ENCODE results near the gene NSUN4.

GRCh38 chr1:46370214-46370633 lies 29.6 kb downstream of the NSUN4 start:
- TF ChIP-seq EZH2 (IDR thresholded peaks at IDR 0.05; ENCODE audit: low read length, missing control alignments), result no peak
- TF ChIP-seq, protein P1, sequence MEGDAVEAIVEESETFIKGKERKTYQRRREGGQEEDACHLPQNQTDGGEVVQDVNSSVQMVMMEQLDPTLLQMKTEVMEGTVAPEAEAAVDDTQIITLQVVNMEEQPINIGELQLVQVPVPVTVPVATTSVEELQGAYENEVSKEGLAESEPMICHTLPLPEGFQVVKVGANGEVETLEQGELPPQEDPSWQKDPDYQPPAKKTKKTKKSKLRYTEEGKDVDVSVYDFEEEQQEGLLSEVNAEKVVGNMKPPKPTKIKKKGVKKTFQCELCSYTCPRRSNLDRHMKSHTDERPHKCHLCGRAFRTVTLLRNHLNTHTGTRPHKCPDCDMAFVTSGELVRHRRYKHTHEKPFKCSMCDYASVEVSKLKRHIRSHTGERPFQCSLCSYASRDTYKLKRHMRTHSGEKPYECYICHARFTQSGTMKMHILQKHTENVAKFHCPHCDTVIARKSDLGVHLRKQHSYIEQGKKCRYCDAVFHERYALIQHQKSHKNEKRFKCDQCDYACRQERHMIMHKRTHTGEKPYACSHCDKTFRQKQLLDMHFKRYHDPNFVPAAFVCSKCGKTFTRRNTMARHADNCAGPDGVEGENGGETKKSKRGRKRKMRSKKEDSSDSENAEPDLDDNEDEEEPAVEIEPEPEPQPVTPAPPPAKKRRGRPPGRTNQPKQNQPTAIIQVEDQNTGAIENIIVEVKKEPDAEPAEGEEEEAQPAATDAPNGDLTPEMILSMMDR (conservative IDR thresholded peaks at IDR 0.05 in 1 of 2, IDR thresholded peaks at IDR 0.05 in 1 of 2; ENCODE audit: low read depth in 1 of 2, low read length in 2 of 2), result no peak
